HCT116 (cell line): Measurements from ENCODE around the gene THSD7A.

Source experiments
- CBX3 ChIP-seq: IDR thresholded peaks from 2 replicates; pipeline ENCODE4 v1.6.1; 2012; ENCODE audit warnings: low read depth
- CEBPB ChIP-seq: IDR thresholded peaks from 2 replicates; pipeline ENCODE4 v1.6.1; 2012; ENCODE audit warnings: low read depth
- CTCF ChIP-seq, 3 experiments: fragments of 200-600 bp in 1 of 3; sonication (generic) in 1 of 3; IDR thresholded peaks in 2 of 3; conservative IDR thresholded peaks in 1 of 3; 2 replicates each; pipeline ENCODE4 v1.5.1; 2012 to 2017; ENCODE audit warnings: low read depth in 2 of 3, low read length in 2 of 3, antibody characterized with exemption in 1 of 3, borderline replicate concordance in 1 of 3, control low read depth in 1 of 3, mild to moderate bottlenecking in 1 of 3, mixed read lengths in 1 of 3, mixed run types in 1 of 3, moderate library complexity in 1 of 3; ENCODE audit not compliant: insufficient read depth in 1 of 3
- EZH2 ChIP-seq: fragments of 200-600 bp; sonication (generic); IDR thresholded peaks from 2 replicates; pipeline ENCODE4 v1.6.1; 2017; ENCODE audit warnings: antibody characterized with exemption, mixed run types
- EZH2phosphoT487 ChIP-seq: fragments of 200-600 bp; IDR thresholded peaks from 2 replicates; pipeline ENCODE4 v1.6.1; 2018; ENCODE audit warnings: antibody characterized with exemption, borderline replicate concordance
- MAX ChIP-seq: IDR thresholded peaks from 2 replicates; pipeline ENCODE4 v1.6.1; 2012
- POLR2A ChIP-seq: IDR thresholded peaks from 2 replicates; pipeline ENCODE4 v1.7.0; 2011; ENCODE audit warnings: borderline replicate concordance; ENCODE audit not compliant: insufficient read depth, insufficient read length; ENCODE audit errors: extremely low read depth
- POLR2AphosphoS5 ChIP-seq: IDR thresholded peaks from 2 replicates; pipeline ENCODE4 v1.6.1; 2011; ENCODE audit warnings: mild to moderate bottlenecking, low read depth, low read length, moderate library complexity
- RAD21 ChIP-seq: IDR thresholded peaks from 2 replicates; pipeline ENCODE4 v1.6.1; 2012; ENCODE audit warnings: low read depth, mild to moderate bottlenecking
- REST ChIP-seq: IDR thresholded peaks from 2 replicates; pipeline ENCODE4 v1.6.1; 2012; ENCODE audit warnings: low read depth
- SP1 ChIP-seq: IDR thresholded peaks from 2 replicates; pipeline ENCODE4 v1.6.1; 2012; ENCODE audit warnings: low read depth
- TCF7L2 ChIP-seq: IDR thresholded peaks from 2 replicates; pipeline ENCODE4 v1.7.0; 2011; ENCODE audit warnings: borderline replicate concordance, inconsistent platforms; ENCODE audit not compliant: insufficient read depth, insufficient read length; ENCODE audit errors: extremely low read depth
- ZBTB33 ChIP-seq: IDR thresholded peaks from 2 replicates; pipeline ENCODE4 v1.6.1; 2011; ENCODE audit warnings: mild to moderate bottlenecking, low read length, moderate library complexity; ENCODE audit not compliant: insufficient replicate concordance; ENCODE audit errors: extremely low read depth
- ZNF274 ChIP-seq: fragments of 200-500 bp; sonication (Bioruptor generic); IDR thresholded peaks from 2 replicates; pipeline ENCODE4 v1.6.1; 2014; ENCODE audit warnings: mild to moderate bottlenecking, low read depth, low read length, inconsistent platforms

- TF ChIP-seq CTCF (IDR thresholded peaks at IDR 0.05 in 2 of 3, conservative IDR thresholded peaks at IDR 0.05 in 1 of 3; ENCODE audit: borderline replicate concordance in 1 of 3, insufficient read depth in 1 of 3, low read depth in 2 of 3, low read length in 2 of 3) (no peak), ZBTB33 (no peak), POLR2A (no peak), SP1 (no peak), EZH2phosphoT487 (no peak), EZH2 (no peak), CEBPB (no peak), POLR2AphosphoS5 (no peak), TCF7L2 (no peak), CBX3 (no peak), RAD21 (no peak), REST (no peak), ZNF274 (no peak), MAX (no peak)
Measured at GRCh38 chr7:11366118-11366517, 465.9 kb downstream of the THSD7A start.
